ENCODE measurements around the gene UBE2H.

Gene UBE2H

GRCh38 chr7:129785685-129786514, 166.9 kb downstream of the UBE2H start:
- TF ChIP-seq CTCF (IDR thresholded peaks at IDR 0.05; ENCODE audit: low read depth, low read length, missing control alignments), result no peak
- DNase-seq (ENCODE audit: extremely low read depth, low read depth), result no peak
- H3K4me3 ChIP-seq (replicated peaks; ENCODE audit: low read depth, low read length), result no peak overlapping the region

GRCh38 chr7:129784783-129785684, 167.7 kb downstream of the UBE2H start:
- no peak for TF ChIP-seq CTCF (IDR thresholded peaks at IDR 0.05; ENCODE audit: low read depth, low read length, missing control alignments)
- H3K4me3 ChIP-seq (replicated peaks; ENCODE audit: low read depth, low read length), result no peak overlapping the region
- DNase-seq (ENCODE audit: extremely low read depth, low read depth), result no peak

GRCh38 chr7:129784437-129784782, 168.3 kb downstream of the UBE2H start:
- no peak overlapping the region for H3K4me3 ChIP-seq (replicated peaks; ENCODE audit: low read depth, low read length)
- no peak for TF ChIP-seq CTCF (IDR thresholded peaks at IDR 0.05; ENCODE audit: low read depth, low read length, missing control alignments)
- no peak for DNase-seq (ENCODE audit: extremely low read depth, low read depth)

- no peak overlapping the region for H3K4me3 ChIP-seq (replicated peaks; ENCODE audit: low read depth, low read length)
- DNase-seq (ENCODE audit: extremely low read depth, low read depth), result no peak
- TF ChIP-seq CTCF (IDR thresholded peaks at IDR 0.05; ENCODE audit: low read depth, low read length, missing control alignments), result no peak
Observed at GRCh38 chr7:129783584-129783919, 169.2 kb downstream of the UBE2H start.

- TF ChIP-seq CTCF (IDR thresholded peaks at IDR 0.05; ENCODE audit: low read depth, low read length, missing control alignments), result no peak
- H3K4me3 ChIP-seq (replicated peaks; ENCODE audit: low read depth, low read length), result no peak overlapping the region
- no peak for DNase-seq (ENCODE audit: extremely low read depth, low read depth)
Observed at GRCh38 chr7:129782818-129783583, 169.8 kb downstream of the UBE2H start.

GRCh38 chr7:129781928-129782817, 170.6 kb downstream of the UBE2H start:
- no peak for DNase-seq (ENCODE audit: extremely low read depth, low read depth)
- TF ChIP-seq CTCF (IDR thresholded peaks at IDR 0.05; ENCODE audit: low read depth, low read length, missing control alignments), result no peak
- no peak overlapping the region for H3K4me3 ChIP-seq (replicated peaks; ENCODE audit: low read depth, low read length)

Data from HFF-Myc (cell line).